ENCODE data around the gene IL1B. TPM values are rescaled to one million over a fixed set of nuclear protein-coding genes. Genes with fewer than 3 reads are reported as not detected.
"Not testable (repeated sequence)": the region's sequence is repeated elsewhere in the genome, so short reads cannot be mapped to it uniquely, and the experiment has no call there.

IL1B gene
- total and polyA plus RNA-seq, 2 donors (not counting 3 experiments of a cell fraction or from before 2014, with no cell fraction given), result 0.25 TPM; not detected in 1

GRCh38 chr2:112833976-112834375 lies 2.6 kb downstream of the IL1B start:
- H3K4me3 ChIP-seq (replicated peaks in 1 of 3; ENCODE audit: insufficient read depth in 1 of 3, low read depth in 1 of 3, low read length in 3 of 3), result no peak overlapping the region
- no peaks in the 10 kb centered on the region for H4K20me1 ChIP-seq (replicated peaks; ENCODE audit: control insufficient read depth, extremely low read depth, insufficient read depth, low read length)
- H3K36me3 ChIP-seq (ENCODE audit: control insufficient read depth in 2 of 2, extremely low read depth in 1 of 2, insufficient read depth in 2 of 2, low read length in 2 of 2), result no peaks in the 10 kb centered on the region
- peaks cover 19% of the 10 kb centered on the region for H3K4me1 ChIP-seq (ENCODE audit: control insufficient read depth, extremely low read depth, insufficient read depth, low read length)
- peaks cover 0 to 7% of the 10 kb centered on the region in 2 experiments for H3K27me3 ChIP-seq (ENCODE audit: control insufficient read depth in 2 of 2, insufficient read depth in 2 of 2, low read length in 2 of 2)
- H3K9ac ChIP-seq (replicated peaks; ENCODE audit: extremely low read depth, insufficient read depth, low read length), result no peak overlapping the region
- H3K79me2 ChIP-seq (ENCODE audit: control insufficient read depth, insufficient read depth, low read length), result no peaks in the 10 kb centered on the region
- CTCF ChIA-PET, result interaction anchor here (1.2 to 2.0 kb wide), 3 partner anchors 22 to 108 kb away, joined by 4 to 7 read pairs (median 6); no protein-coding TSS in a partner anchor
- dilution Hi-C loops (cut with MboI; ENCODE audit: extremely low pct_ligation_motif_present, low sequenced_read_pairs), result no loop called here
- FAIRE-seq (no peak), DNase-seq (ENCODE audit: low read depth, low spot score) (no peak)
- no peaks in the 10 kb centered on the region for H3K9me1 ChIP-seq (replicated peaks; ENCODE audit: control insufficient read depth, extremely low read depth, insufficient read depth, low read length)
- no peak for TF ChIP-seq POLR2A (IDR thresholded peaks at IDR 0.05; ENCODE audit: low read depth, low read length)
- TF ChIP-seq, protein P1, sequence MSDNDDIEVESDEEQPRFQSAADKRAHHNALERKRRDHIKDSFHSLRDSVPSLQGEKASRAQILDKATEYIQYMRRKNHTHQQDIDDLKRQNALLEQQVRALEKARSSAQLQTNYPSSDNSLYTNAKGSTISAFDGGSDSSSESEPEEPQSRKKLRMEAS (IDR thresholded peaks at IDR 0.05; ENCODE audit: insufficient read depth, insufficient read length), result no peak
- no peaks in the 10 kb centered on the region for H3K9me3 ChIP-seq (replicated peaks; ENCODE audit: control insufficient read depth, insufficient read depth, low read length)
- BruUV-seq (replicated peaks), result no TSS peak
- no peak overlapping the region for H2AFZ ChIP-seq (ENCODE audit: low read depth, low read length)
- POLR2A ChIA-PET, result no interaction called here
- intact Hi-C loops (cut with micrococcal nuclease), result loop anchor here (2.0 to 5.0 kb wide), 3 partner anchors 33 to 72 kb away; partner anchors contain the start of gene CKAP2L
- no peak overlapping the region for H3K27ac ChIP-seq (ENCODE audit: insufficient read depth, low read depth, low read length)
- H3K4me2 ChIP-seq (ENCODE audit: insufficient read depth, low read length), result no peak overlapping the region

DNA sequence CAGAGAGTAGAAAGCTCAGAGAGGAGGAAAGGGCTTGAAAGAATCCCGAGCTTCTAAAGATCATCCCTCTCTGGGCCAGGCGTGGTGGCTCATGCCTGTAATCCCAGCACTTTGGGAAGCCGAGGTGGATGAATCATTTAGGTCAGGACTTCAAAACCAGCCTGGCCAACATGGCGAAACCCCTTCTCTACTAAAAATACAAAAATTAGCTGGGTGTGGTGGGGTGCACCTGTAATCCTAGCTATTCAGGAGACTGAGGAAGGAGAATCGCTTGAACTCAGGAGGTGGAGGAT lies 3.0 kb downstream of the IL1B start:
- H3K9me3 ChIP-seq (replicated peaks; ENCODE audit: control insufficient read depth, insufficient read depth, low read length); H3K4me2 ChIP-seq (ENCODE audit: insufficient read depth, low read length); POLR2A ChIA-PET: not testable (repeated sequence)

More for the DNA sequence above, 3.0 kb downstream of the IL1B start:
- BruUV-seq (replicated peaks); H3K27ac ChIP-seq (ENCODE audit: insufficient read depth, low read depth, low read length); H3K27me3 ChIP-seq (ENCODE audit: control insufficient read depth in 2 of 2, insufficient read depth in 2 of 2, low read length in 2 of 2); H4K20me1 ChIP-seq (replicated peaks; ENCODE audit: control insufficient read depth, extremely low read depth, insufficient read depth, low read length); H3K79me2 ChIP-seq (ENCODE audit: control insufficient read depth, insufficient read depth, low read length); DNase-seq (ENCODE audit: low read depth, low spot score); H3K36me3 ChIP-seq (ENCODE audit: control insufficient read depth in 2 of 2, extremely low read depth in 1 of 2, insufficient read depth in 2 of 2, low read length in 2 of 2); FAIRE-seq; H3K4me3 ChIP-seq (replicated peaks in 1 of 3; ENCODE audit: insufficient read depth in 1 of 3, low read depth in 1 of 3, low read length in 3 of 3); H3K9me1 ChIP-seq (replicated peaks; ENCODE audit: control insufficient read depth, extremely low read depth, insufficient read depth, low read length); dilution Hi-C loops (cut with MboI; ENCODE audit: extremely low pct_ligation_motif_present, low sequenced_read_pairs); H2AFZ ChIP-seq (ENCODE audit: low read depth, low read length); H3K9ac ChIP-seq (replicated peaks; ENCODE audit: extremely low read depth, insufficient read depth, low read length): not testable (repeated sequence)
- CTCF ChIA-PET, result interaction anchor here (1.2 to 2.0 kb wide), 3 partner anchors 22 to 108 kb away, joined by 4 to 7 read pairs (median 6); no protein-coding TSS in a partner anchor
- H3K4me1 ChIP-seq (ENCODE audit: control insufficient read depth, extremely low read depth, insufficient read depth, low read length), result peaks cover 19% of the 10 kb centered on the region
- intact Hi-C loops (cut with micrococcal nuclease), result loop anchor here (2.0 to 5.0 kb wide), 3 partner anchors 34 to 71 kb away; partner anchors contain the start of gene CKAP2L
